Articular chondrocyte of knee joint (primary cell): ENCODE data around the gene EIF6. TPM values are rescaled to one million over a fixed set of nuclear protein-coding genes. Genes with fewer than 3 reads are reported as not detected.

Experiments used
- total RNA-seq: library from RNA; depleted of rRNA; stranded (reverse); fragments of >200 nt; gene quantifications from 2 replicates; pipeline ENCODE4 v1.2.3, GENCODE V29; 2012

Gene EIF6
- total RNA-seq = 73.0 and 92.3 TPM in 2 replicates

DNA sequence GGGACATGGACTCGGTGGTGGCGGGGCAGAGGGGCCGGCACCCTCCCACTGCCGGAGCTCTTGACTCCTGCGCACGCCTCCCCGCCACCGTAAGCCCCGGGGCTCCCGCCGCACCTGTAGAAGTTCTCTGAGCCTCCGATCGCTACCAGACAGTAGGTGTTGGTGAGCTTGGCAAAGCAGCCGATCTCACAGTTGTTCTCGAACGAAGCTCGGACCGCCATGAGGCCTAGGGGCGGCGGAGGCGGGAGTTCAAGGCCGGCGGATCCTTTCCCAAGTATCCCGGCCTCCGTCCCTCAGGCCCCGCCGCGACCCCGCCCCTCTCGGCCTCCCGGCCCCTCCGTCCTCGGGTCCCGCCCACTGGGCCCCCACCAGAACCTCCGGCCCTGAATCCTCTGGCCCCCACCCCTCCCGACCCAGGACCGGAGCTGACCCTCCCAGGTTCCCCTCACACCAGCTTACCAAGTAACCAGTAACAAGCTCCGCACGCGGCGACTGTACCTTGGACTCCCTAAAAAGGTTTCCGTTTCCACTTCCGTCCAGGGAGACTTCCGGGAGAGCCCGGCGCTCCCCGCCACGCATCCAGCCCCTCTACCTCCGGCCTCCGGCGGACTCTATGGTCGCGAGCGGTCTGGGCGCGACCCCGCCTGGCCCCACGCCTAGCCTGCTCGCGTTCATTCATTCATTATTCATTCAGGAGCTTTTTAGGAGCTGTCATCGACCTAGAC is at the start of gene EIF6:
TSS of gene EIF6 (minus strand) at position 506 of the 725 bp plus-strand sequence. CDS start at position 221, 285 bp downstream.

DNA sequence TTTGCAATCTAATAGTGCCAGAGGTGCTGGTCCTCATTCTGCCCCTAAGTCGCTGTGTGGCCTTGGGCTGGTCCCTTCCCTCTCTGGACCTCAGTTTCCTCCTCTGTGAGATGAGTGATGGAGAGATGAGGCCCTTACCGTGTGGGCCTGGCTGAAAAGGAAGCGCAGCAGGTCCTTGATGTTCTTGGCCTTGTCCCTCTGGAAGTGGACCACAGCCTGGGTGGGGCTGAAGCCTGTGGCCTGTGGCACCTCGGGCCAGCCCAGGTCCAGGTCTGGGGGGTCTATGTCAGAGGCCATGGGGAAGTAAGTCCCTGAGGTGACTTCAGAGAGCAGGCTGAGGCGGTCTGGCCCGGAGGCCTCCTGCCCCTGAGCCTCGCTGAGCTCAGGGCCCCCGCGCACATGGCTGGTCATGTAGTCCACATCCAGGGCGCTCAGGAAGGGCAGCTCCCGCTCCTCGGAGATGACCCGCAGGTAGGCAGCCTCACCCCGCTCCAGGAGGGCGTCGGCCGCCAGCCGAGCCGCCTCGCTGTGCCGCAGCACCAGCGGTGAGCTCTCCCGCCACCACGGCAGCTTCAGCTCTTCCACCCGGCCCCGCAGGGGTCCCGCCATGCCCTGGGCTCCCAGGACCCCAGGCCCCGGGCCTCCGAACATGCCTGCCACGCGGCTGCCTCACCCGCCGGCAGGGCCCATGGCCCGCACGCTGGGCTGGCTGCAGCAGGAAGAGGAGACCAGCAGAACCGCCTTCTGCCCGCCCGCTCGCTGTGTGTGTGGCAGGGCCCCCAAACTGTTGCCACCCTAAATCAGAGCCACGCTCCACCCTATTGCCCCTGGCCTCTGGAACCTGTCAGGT is 7.3 kb upstream of the EIF6 start, which contains the start of gene FAM83C:
TSS of gene FAM83C (minus strand) at position 772 of the 850 bp plus-strand sequence. CDS start at position 651, 121 bp downstream.

DNA sequence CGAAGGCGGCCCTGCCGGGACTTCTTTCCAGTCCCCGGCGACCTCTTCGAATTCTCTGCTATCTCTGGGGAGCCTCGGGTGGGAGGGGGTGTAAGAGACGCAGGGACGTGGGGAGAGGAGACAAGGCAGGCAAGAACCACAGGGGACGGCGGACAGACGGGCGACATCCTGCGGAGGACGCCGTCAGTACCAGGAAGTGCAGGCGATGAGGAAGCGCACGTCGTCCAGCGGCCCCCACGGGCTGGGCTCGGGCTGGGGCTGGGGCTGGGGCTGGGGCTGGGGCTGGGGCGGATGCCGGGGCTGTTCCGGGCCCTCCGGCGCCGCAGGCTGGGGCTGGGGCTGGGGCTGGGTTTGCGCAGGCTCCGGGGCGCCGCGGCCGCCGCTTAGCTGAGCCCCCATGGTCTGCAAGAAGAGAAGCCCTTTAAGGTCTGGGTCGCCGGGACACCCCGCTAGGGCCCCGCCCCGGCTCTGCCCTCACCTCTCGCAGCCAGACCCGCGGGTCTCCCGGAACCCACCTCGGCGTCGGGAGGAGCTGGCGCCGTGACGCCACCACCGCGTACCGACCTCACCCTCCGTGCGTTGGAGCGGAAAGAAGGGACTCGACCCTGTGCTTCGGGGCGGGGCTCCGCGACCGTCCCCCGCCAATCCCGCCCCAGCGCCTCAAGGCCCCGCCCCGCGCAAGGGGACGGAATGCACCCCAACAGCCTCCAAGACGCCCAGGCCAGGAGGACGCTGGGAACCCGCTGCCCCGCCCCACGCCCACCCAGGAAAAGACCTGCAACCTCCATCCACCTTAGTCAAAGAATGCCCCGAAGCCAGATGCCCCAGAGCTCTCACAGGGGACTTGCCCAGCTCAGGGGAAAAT is 6.8 kb downstream of the EIF6 start, which contains the start of gene MMP24OS:
TSS of gene MMP24OS (minus strand) at position 592 of the 865 bp plus-strand sequence. CDS start at position 399, 193 bp downstream.

Other genes with a start within 250 kb of the EIF6 start
- gene TRPC4AP, start 192.0 kb downstream of the EIF6 start, total RNA-seq = 86.2 and 88.6 TPM in 2 replicates
- gene EDEM2, start 137.4 kb downstream of the EIF6 start, total RNA-seq = 33.1 and 33.4 TPM in 2 replicates
- gene PROCR, start 112.7 kb downstream of the EIF6 start, total RNA-seq = 44.2 and 60.6 TPM in 2 replicates
- 1.4 TPM in 2 replicates for gene MMP24, start 58.1 kb downstream of the EIF6 start, total RNA-seq
- gene MMP24OS, start 6.7 kb downstream of the EIF6 start, total RNA-seq = 27.3 and 31.3 TPM in 2 replicates
- gene FAM83C, start 7.7 kb upstream of the EIF6 start, total RNA-seq = under 0.01 and 0.11 TPM in 2 replicates
- gene UQCC1, start 127.2 kb upstream of the EIF6 start, total RNA-seq = 28.7 and 29.2 TPM in 2 replicates
- 94.0 and 105 TPM in 2 replicates for gene GDF5, start 153.5 kb upstream of the EIF6 start, total RNA-seq
- gene CEP250, start 170.8 kb upstream of the EIF6 start, total RNA-seq = 24.0 and 26.2 TPM in 2 replicates
- not detected in 2 replicates for gene C20orf173, start 244.9 kb upstream of the EIF6 start, total RNA-seq